Measurements from ENCODE around the gene AADACL2. TPM values are rescaled to one million over a fixed set of nuclear protein-coding genes. Genes with fewer than 3 reads are reported as not detected.

AADACL2 gene
- total RNA-seq, 1 experiment from 2014 or later, result not detected

DNA sequence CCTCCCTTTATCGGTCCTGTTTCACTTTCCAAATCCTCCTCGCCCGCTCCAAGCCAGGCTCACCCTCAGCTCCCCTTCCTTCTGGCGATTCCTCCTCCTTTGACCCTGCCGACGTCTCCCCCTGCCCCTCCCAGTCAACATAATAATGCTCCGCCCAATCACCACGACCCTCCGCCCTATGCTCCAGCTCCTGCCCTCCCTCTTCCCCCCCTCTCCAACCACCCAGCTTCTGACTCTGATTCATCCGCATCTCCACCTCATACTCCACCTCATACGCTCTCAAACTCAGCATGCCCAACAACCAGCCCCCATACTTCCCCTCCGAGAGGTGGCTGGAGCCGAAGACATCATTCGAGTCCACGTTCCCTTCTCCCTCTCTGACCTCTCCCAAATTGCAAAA lies 73.1 kb downstream of the AADACL2 start:
- Mint-ChIP-seq H3K36me3 (ENCODE audit: insufficient read depth, unreplicated experiment) (no peaks in the 10 kb centered on the region), H3K4me3 (ENCODE audit: low read depth, unreplicated experiment) (no peak overlapping the region), H3K9me3 (ENCODE audit: low read depth, unreplicated experiment) (peaks cover 12% of the 10 kb centered on the region), H3K27ac (ENCODE audit: unreplicated experiment) (no peak overlapping the region), H3K4me1 (ENCODE audit: low read depth, unreplicated experiment) (peaks cover 7% of the 10 kb centered on the region), H3K27me3 (ENCODE audit: unreplicated experiment) (no peaks in the 10 kb centered on the region)
- intact Hi-C loops (cut with micrococcal nuclease; ENCODE audit: unreplicated experiment), result no loop called here
- CTCF ChIA-PET, result no interaction called here
- BruUV-seq (replicated peaks), result no TSS peak
- TF ChIP-seq, protein P1, sequence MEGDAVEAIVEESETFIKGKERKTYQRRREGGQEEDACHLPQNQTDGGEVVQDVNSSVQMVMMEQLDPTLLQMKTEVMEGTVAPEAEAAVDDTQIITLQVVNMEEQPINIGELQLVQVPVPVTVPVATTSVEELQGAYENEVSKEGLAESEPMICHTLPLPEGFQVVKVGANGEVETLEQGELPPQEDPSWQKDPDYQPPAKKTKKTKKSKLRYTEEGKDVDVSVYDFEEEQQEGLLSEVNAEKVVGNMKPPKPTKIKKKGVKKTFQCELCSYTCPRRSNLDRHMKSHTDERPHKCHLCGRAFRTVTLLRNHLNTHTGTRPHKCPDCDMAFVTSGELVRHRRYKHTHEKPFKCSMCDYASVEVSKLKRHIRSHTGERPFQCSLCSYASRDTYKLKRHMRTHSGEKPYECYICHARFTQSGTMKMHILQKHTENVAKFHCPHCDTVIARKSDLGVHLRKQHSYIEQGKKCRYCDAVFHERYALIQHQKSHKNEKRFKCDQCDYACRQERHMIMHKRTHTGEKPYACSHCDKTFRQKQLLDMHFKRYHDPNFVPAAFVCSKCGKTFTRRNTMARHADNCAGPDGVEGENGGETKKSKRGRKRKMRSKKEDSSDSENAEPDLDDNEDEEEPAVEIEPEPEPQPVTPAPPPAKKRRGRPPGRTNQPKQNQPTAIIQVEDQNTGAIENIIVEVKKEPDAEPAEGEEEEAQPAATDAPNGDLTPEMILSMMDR (IDR thresholded peaks at IDR 0.05; ENCODE audit: unreplicated experiment), result no peak
- no peak for DNase-seq

Other genes starting within 250 kb of the AADACL2 start
- 0.91 TPM in 1 of 2 replicates, not detected in the other for gene AADAC, start 80.2 kb downstream of the AADACL2 start, total RNA-seq (2022)
- gene SUCNR1, start 139.7 kb downstream of the AADACL2 start, total RNA-seq (2022), result 0.07 TPM in 1 of 2 replicates, not detected in the other